ENCODE data around the gene SCARF1.

SCARF1 gene

DNA sequence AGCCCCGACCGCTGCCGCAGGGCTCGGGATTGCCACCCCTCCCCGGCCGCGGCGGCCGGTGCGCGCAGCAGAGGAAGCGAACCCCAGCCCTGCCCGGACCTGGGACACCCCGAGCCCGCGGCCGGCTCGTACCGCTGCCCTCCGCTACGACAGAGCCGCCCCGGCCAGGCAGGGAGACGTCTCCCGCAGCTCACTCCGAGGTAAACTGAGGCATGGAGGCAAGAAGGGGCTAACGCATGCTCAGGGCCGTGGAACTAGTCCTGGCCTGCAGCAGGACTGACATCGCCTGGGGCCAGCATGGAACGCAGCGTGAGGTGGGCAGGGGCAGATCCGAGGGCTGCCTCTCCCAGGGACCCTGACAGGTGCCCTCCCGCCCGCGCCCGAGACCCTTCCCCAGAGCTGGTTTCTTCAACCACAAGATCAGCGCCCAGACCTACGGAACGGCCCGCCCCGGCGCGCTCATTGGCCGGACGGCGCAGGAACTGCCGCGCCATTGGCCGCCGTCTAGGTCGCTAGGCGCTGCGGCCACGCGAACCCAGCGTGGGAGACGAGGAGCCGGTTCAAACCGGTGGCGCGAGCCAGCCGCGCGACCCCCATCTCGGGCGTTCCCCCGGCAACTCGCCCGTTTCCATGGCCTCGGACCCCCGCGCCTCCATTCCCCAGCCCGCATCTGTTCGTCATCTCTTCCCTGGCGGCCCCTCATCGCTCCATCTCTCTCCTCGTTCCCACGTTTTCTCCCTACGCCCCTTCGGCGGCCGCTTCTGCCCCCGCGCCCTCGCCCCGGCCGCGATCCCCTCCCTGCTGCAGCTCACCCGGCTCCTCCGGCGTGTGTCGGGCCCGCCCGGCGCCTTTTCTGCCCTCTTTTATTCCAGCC is 17.3 kb downstream of the SCARF1 start, which contains the start of gene SLC43A2:
TSS of gene SLC43A2 (minus strand) at position 853 of the 874 bp plus-strand sequence. CDS start 960 bp downstream, outside the sequence.
- peak; percentile 79 for DNase-seq

DNA sequence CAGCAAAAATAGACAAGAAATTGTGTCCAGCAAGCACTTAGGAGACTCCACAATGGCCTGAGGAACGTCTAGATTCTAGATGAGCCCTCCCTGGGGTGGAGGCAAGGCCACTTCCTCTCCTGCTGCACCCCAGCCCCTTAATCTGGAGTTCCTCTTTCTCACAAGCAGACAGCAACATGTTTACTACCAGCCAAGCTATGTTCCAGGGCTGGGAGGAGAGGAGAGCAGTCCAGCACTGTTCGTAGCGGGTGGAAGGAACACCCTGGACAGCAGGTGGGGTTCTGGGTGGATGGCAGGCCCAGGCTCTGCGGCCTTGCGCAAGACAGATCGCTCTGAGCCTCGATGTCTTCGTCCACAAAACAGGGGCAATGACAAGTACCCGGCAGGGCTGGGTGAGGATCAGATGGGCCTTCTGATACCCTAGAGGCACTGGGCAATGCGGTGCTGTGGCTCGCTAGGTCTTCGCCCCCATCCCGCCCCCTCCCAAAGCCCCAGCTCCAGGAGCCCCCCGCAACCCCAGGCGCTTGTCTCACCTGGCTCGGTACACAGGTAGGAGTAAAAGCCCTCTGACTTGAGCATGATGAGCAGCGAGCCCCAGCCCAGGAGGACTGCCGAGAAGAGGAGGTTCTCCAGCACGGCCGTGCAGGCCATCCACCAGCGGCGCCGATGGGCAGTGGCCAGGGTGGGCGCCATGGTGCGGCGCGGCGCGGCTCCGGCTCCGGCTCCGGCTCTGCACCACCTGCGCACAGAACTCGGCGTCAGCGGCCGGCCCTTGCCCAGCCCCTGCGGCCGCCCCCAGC is 18.1 kb downstream of the SCARF1 start:
- DNase-seq, result peak; percentile 45

DNA sequence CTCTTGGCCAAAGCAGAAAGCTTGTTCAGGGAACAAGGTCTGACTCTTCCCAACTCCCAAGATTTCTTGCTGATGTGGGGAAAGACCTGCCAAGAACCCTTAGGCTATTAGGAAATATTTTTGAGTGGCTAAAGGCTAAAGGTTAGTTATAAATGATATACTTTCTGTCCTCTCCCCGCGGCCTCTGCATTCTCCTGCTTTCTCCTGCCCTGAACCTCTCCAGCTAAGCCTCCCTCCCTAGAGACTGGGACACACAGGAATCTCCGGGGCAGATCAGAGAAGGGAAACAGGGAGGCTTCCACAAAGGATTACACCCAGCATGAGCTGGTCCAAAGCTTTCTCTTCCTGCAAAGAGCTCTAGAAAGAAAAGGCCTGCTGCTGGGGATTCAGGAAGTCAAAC is 19.2 kb downstream of the SCARF1 start:
- DNase-seq, result no peak

DNA sequence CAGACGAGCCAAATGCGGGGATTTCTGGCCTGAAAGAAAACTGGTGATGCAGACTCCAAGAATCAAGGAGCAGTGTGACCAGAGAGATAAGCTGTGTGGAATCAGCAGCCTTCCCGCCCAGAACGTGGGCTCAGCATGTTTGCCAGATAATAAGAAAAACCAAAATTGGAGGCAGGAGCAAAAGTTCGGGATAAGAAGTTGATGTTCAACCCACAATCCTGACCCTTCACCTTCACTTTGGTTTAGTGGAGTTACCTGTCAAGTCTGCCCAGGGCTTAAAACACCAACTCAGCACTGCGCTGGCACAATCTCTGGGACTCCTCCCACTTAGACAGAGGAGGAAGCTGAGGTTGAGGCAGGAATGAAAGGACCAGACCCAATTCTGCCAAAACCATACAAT is 20.0 kb downstream of the SCARF1 start:
- DNase-seq, result peak; percentile 63

DNA sequence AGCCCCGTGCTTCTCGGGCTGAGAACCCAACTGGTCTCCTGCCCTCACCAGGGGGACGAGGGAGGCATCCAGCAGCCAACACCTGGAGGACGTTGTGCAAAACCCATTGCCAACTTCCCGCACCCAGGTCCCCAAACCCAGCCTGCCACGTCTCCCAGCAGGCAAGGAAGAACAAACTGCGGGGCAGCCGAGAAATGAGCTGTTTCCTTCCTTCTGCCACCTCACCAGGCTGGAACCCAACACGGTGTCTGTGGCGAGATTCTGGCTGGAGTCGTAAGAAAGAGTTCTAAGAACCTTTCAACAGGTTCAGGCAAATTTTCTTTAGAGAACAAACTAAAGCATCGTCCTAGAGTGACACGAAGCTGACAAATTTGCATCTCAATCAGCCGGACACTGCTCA is 20.5 kb downstream of the SCARF1 start:
- DNase-seq, result no peak

DNA sequence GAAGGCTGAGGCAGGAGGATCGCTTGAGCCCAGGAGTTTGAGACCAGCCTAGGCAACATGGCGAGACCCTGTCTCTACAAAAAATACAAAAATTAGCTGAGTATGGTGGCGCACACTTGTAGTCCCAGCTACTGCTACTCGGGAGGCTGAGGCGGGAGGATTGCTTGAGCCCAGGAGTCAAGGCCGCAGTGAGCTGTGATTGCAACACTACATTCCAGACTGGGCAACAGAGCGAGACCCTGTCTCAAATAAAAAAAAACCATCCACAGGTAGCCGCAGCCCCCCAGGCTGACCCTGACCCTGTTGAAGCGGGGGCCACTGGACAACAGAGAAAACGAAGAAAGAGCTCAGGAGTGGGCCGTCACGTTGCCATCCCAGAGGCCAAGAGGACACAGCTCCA is 20.9 kb downstream of the SCARF1 start:
- DNase-seq, result no peak

DNA sequence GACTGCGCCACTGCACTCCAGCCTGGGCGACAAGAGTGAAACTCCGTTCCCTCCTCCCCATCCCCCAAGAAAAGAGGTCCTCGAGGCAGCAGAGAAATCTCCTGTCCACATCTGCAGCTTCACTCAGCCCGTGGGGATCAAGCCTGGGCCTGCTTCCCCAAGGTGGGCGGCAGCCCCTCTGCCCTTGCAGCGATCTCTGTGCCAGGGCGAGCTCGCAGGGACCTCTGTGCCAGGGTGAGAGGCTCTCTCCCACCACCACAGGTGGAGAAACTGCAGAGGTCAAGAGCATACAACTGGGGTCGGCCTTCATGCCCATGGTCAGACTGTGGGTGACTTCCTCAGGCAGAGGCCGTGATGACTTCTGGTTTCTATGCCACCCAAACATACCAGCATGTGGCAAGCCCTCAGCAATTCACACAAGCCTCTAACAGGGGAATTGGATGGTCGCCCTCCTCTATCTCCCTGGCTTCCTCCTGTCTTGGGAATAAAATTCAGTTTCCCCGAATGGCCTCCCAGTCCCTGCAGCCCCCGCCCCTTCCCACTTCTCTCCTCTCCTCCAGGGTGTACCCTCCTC is 22.4 kb downstream of the SCARF1 start:
- no peak for DNase-seq

DNA sequence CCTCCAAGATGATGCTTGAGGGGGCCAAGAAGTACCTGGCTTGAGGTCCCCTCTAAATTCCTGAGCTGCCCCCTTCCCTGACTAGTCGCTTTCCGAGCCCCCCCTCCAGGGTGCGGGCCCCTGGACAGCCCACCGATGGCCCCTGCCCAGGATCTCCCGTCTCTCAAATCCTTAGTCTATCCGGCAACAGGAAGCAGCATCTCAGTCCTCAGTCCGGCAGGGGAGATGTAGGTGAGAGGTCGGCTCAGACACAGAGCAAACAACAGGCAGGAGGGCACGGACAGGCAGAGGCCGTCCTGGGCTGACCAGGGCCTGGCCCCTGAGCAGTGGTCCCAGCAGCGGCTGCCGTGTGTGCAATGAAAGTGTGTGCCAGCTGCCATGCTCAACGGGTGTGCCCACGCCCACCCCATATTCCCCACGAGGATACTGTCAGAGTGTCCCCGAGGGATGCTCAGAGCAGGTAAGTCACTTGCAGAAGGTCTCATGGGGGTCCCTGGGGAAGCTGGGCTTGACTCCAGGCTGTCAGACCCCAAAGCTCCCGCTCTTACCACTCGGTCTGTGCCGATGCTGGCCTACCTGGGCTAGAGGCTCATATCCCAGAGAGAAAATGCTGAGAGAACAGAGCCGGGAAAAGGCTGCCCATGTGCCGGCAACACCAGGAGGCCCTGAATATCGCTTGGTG is 24.1 kb downstream of the SCARF1 start:
- DNase-seq, result no peak

DNA sequence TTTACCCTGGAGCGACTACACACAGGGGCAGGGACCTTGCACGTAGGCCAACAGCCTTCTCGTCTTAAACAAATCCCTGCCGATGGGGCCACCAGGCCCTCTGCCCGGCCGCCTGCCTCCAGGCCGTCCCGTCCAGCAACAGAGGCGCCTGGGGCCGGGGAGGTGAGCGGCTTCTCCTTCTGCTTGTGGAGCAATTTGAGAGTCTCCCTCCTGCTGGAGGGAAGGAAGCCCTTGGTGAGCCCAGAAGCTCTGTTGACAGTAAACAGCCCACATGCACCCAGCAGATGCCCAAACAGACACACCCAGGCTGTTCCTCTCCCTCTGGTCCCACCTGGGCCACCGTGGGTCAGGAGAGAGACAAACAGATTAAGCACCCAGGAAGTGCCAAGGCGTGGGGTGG is 25.0 kb downstream of the SCARF1 start:
- DNase-seq, result no peak

DNA sequence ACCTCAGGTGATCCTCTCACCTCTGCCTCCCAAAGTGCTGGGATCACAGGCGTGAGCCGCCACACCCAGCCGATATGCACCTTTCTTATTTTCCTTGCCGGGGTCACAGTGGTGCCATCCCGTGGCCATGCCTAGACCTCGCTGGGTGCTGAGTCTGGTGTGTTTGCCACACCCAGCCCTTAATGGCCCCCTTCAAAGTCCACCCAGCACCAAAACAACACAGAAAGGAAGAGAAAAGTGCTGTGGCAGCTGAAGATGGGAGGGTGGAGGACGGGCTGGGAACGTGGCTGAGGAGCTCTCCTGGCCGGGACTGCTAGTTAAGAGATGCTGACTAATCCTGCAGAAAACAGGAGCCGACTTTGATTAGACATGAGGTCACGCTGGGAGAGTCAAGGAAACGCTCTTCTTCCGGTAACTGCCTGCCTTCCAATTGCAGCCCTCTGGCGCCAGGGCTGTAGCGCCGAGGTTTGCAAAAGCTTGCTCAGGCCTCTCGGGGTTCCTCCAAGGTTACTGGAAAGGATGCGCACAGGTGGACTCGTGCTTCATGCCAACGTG is 27.8 kb downstream of the SCARF1 start:
- peak; percentile 29 for DNase-seq

DNA sequence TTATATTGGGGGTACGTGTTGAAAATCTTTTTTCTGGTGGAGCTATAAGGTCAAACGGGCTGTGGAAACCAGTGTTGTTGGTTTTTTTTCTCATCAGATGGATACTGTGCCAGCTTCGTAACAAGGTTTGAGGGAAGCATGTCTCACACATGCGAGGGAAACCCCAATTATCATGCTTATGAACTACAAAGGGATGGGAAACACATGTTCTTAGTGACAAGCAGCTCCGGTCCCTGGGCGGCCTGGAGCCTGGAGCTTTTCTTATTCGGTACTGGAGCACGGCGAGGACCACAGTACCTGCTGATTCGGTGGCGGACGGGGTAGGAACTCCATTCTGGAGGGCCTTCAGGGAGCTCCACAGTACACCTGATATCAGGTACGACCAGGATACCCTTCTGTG is 29.4 kb downstream of the SCARF1 start:
- no peak for DNase-seq

DNA sequence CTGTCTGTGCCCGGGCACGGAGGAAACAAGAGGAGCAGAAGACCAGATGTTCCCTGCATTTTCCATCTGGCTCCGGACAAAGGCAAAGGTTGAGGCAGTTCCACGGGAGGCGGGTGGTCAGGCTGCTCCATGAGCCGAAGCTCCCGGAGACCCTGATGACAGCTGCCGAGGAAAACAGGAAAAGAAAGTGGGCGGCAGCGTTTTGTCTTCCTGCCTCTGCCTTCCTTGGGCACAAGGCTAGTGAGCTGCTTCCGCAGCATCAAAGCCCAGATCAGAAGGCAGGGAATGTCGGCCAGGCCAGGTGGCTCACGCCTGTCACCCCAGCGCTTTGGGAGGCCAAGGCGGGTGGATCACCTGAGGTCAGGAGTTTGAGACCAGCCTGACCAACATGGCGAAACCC is 33.1 kb downstream of the SCARF1 start:
- no peak for DNase-seq

DNA sequence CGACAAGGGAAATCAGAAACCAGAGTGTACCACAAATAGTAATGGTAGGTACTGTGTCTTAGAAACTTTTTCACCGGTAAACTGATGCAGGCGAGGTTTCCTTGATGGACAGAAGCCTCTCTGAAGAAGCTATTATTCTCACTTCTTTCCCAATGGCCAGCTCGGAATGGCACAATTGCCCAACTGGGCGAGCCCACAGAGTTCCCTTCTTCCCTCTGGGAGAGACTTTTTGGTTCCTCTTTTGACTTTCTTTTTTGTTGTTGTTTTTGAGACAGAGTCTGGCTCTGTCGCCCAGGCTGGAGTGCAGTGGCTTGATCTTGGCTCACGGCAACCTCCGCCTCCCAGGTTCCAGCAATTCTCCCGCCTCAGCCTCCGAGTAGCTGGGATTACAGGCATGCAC is 33.8 kb downstream of the SCARF1 start:
- no peak for DNase-seq

DNA sequence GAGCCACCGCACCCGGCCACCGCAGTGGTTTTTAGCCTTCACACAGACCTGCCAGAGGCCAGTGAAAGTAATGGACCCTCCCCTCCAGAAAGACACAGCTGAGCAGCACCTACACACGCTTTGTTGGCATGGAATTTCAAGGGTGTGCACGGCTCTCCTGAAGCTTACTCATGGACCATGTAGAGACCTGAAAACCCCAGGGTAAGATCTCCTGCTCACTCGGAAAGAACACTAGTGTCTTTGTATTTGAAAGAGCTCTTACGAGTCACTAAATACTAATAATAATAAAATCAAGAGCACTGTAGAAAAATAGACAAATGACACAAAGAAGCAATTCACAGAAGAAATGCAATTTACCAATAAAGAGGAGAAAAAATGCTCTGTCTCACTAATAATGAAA is 36.9 kb downstream of the SCARF1 start:
- DNase-seq, result no peak

DNA sequence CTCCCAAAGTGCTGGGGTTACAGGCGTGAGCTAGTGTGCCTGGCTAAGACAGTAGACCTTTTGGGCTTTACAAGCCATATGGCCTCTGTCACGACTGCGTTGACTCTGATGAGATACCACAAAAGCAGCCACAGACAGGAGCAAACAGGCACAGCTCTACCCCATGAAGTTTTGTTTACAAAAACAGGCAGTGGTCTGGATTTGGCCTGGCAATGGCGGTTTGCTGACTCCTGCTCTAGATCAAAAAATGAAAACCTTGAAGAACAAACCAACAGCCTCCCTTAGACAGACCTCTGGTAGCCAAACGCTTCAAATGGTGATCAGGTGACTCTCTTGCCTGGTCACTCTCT is 37.6 kb downstream of the SCARF1 start:
- no peak for DNase-seq

DNA sequence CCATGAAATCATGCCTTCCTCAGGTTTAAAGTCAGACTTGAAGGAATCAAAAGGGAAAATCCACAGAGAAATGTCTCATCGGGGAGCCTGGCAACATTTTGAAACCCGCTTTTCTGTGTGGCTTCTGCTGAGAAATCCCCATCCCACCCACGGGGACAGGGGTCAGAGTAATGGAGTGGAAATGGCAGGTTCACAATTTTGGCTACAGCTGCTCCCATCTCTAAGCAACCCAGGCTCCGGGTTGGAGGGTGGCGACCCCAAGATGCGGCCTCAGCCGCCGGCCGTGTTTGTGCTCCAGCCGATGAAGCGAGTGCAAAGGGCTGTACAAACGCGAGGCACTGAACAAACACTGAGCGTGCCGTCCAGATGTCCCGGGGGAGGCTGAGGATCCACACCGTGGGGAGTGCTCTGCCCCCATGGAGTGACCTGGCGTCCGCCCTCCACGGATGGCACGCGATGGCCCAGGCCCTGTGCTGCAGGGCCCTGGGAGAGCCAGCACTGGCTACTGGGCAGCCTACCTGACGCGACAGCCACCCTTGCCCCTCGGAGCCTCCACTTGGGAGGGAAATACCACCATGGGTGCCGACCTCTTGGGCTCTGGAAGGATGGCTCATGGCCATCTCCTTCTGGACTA is 39.1 kb downstream of the SCARF1 start:
- DNase-seq, result no peak

DNA sequence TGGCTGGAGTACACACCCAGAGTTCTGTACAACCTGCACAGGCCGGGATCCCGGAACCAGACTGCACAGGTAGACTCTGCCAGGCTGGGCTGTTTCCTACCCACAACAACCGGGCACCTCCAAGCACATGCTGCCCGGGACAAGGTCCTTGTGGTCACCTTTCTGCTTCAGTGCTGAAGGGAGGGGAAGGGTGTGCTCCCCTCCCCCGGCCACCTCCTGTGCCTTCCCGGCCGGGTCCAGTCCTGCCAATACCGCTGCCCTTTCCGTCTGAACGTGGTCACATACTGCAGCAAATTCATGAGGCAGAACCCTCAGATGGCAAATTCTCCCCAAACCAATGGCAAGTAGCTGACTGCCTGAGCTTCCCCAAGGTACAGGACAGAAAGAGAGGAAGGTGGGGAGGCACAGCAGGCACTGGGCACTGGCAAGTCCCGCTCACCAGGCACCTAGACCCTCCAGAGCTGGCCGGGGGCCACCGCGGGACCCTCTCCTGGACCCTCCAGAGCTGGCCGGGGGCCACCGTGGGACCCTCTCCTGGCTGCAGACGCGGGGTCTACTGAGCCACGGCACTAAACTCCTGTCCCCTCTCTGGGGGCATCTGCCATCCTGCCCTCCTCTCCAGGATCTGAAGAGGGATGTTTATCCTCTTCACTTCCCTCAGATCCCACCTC is 39.7 kb downstream of the SCARF1 start:
- DNase-seq, result no peak

DNA sequence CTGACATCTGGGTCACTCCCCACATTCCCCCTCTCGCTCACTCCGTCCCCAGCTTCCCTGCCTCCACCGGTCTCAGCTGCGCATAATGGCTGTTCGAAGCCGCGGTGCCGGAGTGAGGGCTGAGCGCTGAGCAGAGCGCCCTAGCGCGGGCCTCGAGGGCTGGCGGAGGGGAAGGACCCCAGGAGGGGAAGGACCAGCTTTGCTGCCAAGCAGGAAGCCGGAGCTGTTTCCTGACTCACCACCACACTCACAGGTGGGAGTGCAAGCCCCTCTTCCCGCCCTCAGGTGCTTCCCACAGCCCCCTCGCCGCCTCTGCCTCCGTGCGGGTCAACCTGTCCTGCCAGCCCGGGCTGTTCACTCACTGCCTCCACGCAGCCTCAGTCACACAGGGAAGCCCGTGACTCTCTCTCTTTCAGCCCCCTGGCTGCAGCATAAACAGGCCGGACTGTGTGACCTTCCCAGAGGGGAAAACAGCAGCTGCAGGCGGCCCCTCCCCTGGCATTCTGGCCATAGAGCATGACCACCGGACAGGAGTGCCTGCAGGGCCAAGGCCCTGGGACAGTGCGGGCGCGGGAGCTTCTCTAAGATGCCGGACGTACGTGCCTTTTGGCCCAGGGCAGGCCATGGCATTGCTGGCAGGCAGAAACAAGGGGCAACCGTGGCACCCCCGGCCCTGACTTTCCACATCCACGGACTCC is 40.6 kb downstream of the SCARF1 start:
- no peak for DNase-seq

DNA sequence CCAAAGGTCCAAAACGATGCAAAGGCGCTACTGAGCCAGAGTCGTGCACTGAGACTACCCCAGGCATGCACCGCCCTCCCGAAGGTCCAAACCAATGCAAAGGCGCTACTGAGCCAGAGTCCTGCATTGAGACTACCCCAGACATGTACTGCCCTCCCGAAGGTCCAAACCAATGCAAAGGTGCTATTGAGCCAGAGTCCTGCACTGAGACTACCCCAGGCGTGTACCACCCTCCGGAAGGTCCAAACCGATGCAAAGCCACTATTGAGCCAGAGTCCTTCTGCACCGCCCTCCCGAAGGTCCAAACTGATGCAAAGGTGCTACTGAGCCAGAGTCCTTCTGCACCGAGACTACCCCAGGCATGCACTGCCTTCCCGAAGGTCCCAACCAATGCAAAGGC is 44.0 kb downstream of the SCARF1 start:
- no peak for DNase-seq

DNA sequence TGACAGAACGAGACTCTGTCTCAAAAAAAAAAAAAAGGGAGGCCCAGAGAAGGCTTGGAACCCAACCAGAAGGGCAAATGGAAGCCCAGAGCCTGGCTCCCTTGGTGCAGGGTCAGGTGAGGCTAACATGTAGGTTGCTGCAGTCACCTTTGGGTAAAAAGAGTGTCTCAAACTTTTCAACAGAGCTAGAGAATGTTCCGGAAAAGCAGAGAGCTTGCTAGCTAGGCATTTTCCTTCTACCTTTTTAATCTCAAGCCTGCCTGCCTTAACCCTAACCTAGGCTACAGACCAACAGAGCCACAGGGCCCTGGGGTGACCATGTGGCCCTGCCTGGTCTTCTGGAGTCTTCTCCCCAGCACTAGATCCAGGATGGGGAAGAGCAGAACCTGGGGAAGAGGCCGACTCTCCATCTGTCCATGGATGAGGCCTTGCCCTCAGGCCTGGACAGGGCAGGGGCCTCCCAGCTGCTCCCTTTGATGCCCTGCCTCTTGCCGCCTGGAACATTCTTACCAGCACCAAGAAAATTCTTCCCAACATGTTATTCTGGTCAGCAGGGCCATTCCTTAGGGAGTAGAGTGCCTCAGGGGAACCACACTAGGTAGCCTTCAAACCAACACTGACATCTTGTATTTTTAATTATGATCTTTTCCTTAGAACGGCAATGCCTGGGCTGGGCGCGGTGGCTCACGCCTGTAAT is 47.0 kb downstream of the SCARF1 start:
- no peak for DNase-seq
